Hematopoietic multipotent progenitor cell treated with erythropoietin and hydrocortisone succinate and interleukin-3 and kit ligand, for 15 days (in vitro differentiated cells): ENCODE results near the gene IL22.

Experiments
- DNase-seq: peaks from one replicate; pipeline ENCODE4 v3.0.0-alpha.2; 2015; ENCODE audit warnings: low spot score

The IL22 gene

GRCh38 chr12:68253504-68253903 lies at the start of gene IL22:
TSS of gene IL22 (minus strand) at chr12:68253604. CDS start at chr12:68253448, 156 bp downstream.
- DNase-seq = no peak

DNA sequence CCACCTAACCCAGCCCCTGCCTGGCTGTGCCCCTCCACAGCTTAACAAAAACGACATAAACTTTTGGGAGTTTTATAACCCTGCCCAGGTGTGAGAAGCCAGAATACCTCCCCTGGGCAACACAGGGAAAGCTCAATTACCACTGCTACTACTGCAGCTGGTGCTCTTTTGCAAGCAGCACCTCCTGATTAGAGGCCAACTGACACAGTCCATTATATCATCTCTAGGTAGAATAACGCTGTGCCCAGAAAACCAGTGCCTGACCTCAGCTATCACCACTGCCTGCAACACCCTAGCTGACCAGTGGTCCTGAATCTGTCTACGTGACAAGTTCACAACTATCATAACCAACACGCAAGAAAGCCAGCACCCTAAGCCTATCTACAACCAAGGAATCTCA lies 44.5 kb upstream of the IL22 start:
- DNase-seq = no peak

DNA sequence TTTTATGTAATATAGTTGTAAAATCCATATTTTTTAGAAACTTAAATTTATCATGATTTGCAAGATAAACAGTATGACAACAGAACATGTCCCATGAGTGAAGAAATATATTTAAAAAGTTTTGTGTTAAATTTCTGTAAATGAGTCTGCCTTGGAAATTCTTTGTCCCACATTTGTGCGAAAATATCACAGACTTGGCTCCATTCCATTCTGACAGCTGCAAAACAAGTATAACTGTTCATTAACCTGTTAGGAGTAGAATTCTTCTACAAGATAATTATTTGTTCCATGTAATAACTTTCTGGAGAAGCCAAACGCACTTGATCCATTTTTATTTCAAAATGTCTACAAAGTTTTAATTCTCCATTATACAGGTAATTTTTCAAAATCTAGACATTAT lies 40.8 kb upstream of the IL22 start:
- no peak for DNase-seq

- DNase-seq = no peak
Observed at GRCh38 chr12:68293347-68293746, 39.9 kb upstream of the IL22 start.

DNA sequence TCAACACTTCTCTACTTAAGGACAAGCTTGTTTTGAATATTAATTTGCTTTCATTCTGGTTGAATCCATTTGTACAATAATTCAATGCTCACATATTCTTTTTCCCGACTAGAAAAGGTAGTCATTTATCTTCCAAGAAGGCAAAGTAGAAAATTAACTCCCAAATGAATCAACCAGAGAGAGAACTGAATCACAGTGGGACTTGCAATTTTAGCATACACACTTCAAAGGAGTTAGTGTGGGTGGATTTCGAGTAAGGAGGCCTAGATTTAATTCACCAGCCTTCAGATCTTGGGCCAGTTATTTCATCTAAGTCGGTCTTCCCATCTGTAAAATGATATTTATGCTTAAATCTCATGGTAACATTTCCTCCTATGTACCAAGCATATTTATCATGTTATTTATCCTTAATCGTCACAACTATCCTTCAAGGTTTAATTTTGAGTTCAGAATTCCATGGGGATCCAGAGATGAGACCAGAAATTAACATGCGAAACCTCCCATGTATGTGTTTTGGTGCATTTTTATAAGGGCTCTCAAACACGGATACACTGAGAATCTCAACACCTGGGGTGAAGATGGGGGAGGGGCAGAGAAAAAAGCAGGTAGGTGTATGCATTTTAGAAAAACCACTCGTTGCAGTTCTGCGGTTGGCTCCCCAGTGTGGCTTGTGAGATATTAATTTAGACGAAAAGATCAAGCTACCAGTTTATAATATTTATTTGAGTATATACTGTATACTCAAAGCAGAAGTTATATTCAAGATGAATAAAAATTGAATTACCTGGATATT lies 38.9 kb upstream of the IL22 start:
- no peak for DNase-seq

- no peak for DNase-seq
Observed at GRCh38 chr12:68291396-68292036, 38.1 kb upstream of the IL22 start.

DNA sequence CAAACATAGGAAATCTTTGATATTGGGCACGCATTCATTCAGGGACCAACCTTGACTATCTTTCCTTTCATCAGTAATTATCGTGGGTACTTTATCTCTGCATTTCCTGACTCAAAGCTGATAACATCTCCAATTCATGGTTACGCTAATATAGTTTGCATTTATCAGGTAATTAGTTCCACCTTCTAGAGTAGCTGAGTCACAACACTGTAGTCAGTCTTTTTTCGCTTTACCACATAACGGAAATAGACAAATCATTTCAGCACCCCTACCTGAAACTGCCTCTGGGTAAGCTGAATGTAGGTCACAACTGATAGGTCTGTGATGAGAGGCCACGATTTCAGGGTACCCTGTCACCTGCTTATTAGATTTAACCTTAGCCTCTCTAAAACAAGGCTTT lies 36.7 kb upstream of the IL22 start:
- no peak for DNase-seq

DNA sequence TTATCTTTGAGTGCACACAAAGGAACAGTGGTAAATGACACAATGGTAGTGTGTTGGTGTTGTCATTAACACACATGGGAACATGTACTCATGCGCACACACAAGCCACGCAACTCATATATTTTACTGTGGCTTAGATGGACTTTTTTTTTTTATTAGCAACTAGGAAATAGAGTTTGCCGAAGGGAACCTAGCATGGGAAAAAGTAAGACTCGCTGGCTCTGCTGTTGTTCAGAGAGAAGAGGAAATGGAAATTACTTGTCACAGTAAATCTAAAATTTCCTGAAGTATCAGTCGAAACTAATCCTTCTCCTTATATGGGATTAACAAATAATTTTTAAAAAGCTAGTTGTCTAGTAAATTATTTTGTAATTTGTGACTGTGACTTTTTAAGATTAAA lies 33.7 kb upstream of the IL22 start:
- DNase-seq = no peak

DNA sequence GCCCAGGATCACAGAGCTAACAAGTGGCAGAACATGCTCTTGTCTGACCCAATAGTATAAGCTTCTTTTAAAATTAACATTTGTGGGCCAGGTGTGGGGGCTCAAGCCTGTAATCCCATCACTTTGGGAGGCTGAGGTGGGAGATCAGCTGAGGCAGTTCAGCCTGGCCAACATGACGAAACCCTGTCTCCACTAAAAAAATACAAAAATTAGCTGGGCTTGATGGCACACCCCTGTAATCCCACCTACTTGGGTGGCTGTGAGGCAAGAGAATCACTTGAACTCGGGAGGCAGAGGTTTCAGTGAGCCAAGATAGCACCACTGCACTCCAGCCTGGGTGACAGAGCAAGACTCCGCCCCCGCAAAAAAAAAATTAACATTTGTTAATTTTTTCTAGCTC lies 33.0 kb upstream of the IL22 start:
- no peak for DNase-seq

GRCh38 chr12:68285541-68285940 lies 32.1 kb upstream of the IL22 start:
- DNase-seq = no peak

- DNase-seq = no peak
Observed at GRCh38 chr12:68281322-68282077, 28.1 kb upstream of the IL22 start.

- DNase-seq = no peak
Observed at GRCh38 chr12:68280240-68280639, 26.8 kb upstream of the IL22 start.

GRCh38 chr12:68279227-68280054 lies 26.0 kb upstream of the IL22 start:
- peak; percentile 11 for DNase-seq

GRCh38 chr12:68276402-68276930 lies 23.1 kb upstream of the IL22 start:
- no peak for DNase-seq

DNA sequence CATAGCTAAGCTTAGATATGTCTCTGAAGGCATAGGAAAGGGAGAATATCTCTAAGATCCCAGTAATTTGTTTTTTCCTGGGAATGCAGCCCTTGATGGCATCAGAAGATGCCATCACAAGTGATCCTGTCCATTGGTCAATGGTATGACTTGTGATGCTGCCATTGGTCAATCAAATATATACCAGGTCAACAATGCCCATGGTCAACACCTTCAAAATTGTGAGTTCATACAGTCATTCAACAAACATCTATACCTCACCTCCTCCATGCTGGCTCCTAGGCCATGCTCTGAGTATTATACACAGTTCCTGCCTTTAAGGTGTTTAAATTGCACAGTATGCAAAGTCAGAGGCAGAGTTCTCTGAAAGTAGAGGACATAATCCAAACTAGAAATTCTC lies 19.3 kb upstream of the IL22 start:
- no peak for DNase-seq

DNA sequence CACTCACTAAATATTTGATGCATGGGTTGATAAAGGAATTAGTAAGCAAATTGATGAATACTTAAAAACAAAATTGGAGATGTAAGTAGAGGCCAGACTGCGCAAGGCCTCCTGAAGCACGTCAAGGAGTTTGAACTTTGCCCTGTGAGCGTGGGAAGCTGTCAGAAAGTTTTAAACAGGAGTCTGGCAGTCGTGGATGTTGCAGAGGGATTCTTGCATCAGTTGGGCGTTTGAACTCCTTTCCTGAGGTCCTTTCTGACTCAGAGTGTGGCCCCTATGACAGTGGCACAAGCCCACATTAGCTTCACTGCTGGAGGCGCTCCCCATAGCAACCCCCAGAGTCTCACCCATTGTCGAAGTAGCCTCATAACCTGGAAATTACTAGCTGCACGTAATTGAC lies 17.9 kb upstream of the IL22 start:
- DNase-seq = no peak

GRCh38 chr12:68270358-68270757 lies 17.0 kb upstream of the IL22 start:
- DNase-seq = no peak

GRCh38 chr12:68269779-68270178 lies 16.4 kb upstream of the IL22 start:
- DNase-seq = no peak

DNA sequence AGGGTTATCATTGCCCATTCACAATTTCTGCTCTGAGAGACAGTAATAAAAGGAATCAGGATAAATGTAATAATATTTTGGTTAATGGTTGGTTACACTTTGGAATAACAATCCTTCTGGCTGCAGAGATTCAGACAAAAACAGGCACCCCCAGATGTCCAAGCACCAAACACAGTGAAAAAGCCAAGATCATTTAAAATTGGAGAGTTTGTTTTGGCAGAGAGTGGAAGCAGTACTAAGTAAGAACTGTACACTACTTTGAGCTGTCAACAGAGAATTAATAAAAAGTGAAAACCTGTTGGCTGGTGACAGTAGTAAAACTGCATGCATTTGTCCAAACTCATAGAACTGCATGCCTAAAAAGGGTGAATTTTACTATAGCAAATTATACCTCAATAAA lies 15.6 kb upstream of the IL22 start:
- no peak for DNase-seq

DNA sequence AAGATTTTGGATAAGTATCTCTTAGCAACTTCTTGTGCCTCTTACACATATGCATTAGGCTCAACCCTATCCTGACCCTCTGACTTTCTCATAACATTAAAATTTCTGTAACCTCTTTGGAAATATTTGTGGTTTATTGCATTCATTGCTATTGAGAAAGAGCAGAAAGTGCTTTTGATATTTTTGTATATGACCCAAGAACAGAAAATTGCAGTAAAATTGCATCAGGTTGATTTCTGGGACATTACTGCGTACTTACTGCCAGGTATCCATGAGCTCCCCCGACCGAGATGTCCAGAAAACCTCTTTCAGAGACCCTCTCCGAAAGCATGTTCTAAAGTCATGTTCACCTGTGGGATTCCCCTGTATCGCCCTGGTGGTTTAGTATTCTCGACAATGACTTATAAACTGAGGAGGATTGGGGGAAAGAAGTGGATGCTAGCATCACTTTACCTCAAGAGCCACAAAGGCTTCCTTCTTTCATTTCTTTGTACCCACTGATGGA lies 14.5 kb upstream of the IL22 start:
- DNase-seq = no peak

DNA sequence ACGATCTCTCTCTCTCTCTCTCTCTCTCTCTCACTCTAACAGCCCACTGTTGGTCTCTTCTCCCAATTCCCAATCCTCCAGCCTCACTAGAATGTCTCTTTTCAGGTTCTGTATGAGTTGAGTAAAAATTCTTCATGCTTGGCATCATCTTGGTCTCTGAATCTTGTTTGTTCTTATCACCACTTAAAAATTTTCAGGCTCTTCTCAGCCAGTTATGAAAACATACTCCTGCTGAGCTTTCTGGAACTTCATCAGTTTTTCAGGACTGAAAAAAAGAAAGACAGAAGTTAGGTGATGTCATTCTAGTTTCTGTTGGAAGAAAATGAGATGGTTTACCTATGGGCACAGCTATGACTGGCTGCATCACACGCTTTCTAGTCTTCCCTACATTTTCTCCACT lies 11.5 kb upstream of the IL22 start:
- no peak for DNase-seq
